ENCODE measurements around the gene NLRP7.
"Not testable (repeated sequence)": the region's sequence is repeated elsewhere in the genome, so short reads cannot be mapped to it uniquely, and the experiment has no call there.

Gene NLRP7

DNA sequence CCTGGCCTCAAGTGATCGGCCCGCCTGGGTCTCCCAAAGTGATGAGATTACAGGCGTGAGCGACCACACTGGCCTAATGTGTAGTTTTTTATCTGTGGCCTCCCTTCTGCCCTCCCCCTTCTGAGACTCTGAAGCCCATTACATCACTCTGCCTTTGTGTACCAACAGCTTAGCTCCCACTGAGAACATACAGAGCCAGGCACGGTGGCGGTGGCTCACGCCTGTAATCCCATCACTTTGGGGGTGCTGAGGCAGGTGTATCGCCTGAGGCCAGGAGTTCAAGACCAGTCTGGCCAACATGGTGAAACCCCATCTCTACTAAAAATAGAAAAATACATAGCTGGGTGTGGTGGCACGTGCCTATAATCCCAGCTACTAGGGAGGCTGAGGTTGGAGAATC lies 28.8 kb downstream of the NLRP7 start:
- DNase-seq = no peak

DNA sequence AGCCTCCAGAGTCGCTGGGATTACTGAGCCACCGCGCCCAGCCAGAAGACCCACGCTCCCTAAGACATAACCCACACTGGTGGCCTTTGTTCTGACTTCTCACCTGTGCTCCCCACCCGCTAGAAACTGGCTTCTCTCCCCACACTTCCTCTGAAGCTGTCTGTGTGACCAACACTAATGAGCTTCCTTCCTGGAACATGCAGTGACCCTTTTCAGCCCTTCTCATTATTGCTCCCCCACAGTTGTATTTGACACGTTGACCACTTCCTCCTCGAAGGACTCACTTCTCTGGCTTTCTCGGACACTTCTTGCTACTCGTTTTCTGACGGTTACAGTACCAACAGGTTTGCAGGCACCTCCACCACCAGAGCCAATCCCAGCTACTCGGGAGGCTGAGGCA lies 30.5 kb downstream of the NLRP7 start:
- DNase-seq = no peak

DNA sequence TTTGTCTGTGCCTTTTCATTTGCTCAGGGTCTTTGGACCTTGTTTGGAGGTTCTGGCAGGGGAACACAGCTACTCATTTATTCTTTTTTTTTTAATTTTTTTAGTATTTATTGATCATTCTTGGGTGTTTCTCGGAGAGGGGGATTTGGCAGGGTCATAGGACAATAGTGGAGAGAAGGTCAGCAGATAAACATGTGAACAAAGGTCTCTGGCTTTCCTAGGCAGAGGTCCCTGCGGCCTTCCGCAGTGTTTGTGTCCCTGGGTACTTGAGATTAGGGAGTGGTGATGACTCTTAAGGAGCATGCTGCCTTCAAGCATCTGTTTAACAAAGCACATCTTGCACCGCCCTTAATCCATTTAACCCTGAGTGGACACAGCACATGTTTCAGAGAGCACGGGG lies 39.4 kb downstream of the NLRP7 start:
- not testable (repeated sequence) for DNase-seq

- DNase-seq = no peak
These were observed 40.5 kb downstream of the NLRP7 start for GRCh38 chr19:54906819-54907218.

GRCh38 chr19:54905803-54906511 lies 41.4 kb downstream of the NLRP7 start, which contains the start of gene NCR1:
TSS of gene NCR1 (plus strand) at chr19:54906148. CDS start at chr19:54906188, 40 bp downstream.
- no peak for DNase-seq

DNA sequence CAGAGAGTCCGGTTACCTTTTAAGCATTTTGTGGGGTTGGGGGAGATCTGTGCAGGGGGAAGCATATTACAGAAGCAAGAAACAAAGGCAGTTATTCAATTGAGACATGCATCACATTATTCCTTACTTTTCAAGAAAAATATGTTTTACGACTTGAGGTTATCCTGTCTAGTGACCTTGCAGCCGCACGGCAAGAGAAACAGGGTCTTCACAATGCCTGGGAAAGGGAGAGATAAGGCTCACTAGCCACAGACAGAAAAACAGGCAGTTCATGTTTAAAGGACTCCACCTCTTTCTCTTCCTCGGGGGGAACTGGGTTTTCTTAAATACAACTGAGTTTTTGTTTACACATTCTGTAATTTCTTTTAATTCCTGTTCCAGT lies 41.9 kb downstream of the NLRP7 start:
- DNase-seq = no peak

- DNase-seq = not testable (repeated sequence)
These were observed 43.1 kb downstream of the NLRP7 start for GRCh38 chr19:54904261-54904660.

GRCh38 chr19:54903303-54903702 lies 44.0 kb downstream of the NLRP7 start:
- no peak for DNase-seq

DNA sequence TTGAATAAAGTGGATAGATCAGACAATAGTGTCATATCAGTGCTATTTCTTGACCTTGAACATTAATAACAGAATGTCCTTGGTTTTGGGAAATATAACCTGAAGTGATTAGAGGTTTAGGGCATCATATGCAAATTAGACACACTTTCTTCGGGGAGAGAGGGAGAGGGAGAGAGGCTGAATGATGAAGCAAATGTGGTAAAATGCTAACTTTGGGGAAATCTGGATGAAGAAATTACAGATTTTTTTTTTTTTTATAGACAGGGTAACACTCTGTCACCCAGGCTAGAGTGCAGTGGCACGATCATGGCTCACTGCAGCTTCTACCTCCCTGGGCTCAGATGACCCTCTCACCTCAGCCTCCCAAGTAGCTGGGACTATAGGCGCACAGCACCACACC lies 45.3 kb downstream of the NLRP7 start:
- DNase-seq = no peak

- peak; percentile 32 for DNase-seq
These were observed 46.2 kb downstream of the NLRP7 start for GRCh38 chr19:54901153-54901552.

- not testable (repeated sequence) for DNase-seq
These were observed 47.7 kb downstream of the NLRP7 start for GRCh38 chr19:54899646-54900045.

- not testable (repeated sequence) for DNase-seq
These were observed 48.6 kb downstream of the NLRP7 start for GRCh38 chr19:54898685-54899084.

DNA sequence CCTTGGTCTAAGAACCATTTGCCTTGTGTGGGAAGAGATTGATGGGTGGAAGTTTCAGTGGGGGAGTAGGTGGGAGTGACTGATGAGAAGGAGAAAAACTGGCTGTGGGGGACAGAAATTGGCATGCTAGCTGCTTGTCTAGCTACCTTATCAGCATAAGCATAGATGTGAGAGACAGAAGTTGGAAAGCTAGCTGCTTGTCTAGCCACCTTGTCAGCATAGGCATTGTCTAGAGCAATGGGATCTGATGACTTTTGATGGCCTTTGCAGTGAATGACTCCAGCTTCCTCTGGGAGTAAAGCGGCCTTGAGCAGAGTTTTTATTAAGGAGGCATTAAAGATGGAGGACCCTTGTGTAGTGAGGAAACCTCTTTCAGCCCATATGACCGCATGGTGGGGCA lies 51.3 kb downstream of the NLRP7 start:
- no peak for DNase-seq

DNA sequence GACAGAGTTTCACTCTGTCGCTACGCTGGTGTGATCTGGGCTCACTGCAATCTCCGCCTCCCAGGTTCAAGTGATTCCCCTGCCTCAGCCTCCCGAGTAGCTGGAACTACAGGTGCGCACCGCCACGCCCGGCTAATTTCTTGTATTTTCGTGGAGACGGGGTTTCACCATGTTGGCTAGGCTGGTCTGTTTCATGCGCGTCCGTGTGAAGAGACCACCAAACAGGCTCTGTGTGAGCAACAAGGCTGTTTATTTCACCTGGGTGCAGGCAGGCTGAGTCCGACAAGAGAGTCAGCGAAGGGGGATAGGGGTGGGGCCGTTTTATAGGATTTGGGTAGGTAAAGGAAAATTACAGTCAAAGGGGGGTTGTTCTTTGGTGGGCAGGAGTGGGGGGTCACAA lies 53.2 kb downstream of the NLRP7 start:
- DNase-seq = not testable (repeated sequence)

DNA sequence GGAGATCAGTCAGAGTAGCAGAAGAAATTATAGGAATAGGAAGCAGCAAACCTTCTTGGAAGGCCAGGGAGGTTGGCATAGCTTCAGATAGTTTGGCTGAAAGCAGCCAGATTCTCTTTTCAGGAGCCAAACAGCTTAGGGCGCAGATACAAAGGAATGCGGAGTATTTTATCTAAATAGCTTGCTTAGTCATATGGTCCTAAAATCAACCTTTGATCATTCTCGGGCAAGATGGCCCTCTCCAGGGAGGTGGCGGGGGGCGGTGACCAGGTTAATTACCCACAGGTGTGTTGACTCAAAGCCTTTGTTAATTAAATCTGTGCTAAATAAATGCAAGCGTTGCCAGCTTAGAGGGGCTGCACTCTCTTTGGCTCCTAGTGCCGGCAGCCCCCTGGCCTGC lies 53.9 kb downstream of the NLRP7 start:
- DNase-seq = no peak

GRCh38 chr19:54889566-54889965 lies 57.8 kb downstream of the NLRP7 start:
- no peak for DNase-seq

GRCh38 chr19:54888239-54888638 lies 59.1 kb downstream of the NLRP7 start:
- no peak for DNase-seq

- no peak for DNase-seq
These were observed 64.1 kb downstream of the NLRP7 start for GRCh38 chr19:54883228-54883627.

DNA sequence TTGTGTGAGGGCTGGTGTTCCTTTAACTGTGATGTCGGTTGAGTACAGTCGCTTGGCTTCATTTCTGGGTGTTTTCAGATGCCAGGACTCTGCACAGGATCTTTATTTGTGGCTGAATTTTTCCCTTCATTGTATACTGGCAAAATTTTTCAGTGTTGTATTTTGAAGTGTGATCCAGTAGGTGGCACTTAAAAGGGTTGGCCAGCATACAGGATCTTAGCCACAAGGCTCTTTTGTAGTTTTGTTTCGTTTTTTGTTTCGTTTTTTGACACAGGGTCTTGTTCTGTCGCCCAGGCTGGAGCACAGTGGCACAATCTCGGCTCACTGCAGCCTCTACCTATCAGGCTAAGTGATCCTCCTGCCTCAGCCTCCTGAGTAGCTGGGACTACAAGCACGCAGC lies 64.6 kb downstream of the NLRP7 start:
- no peak for DNase-seq

DNA sequence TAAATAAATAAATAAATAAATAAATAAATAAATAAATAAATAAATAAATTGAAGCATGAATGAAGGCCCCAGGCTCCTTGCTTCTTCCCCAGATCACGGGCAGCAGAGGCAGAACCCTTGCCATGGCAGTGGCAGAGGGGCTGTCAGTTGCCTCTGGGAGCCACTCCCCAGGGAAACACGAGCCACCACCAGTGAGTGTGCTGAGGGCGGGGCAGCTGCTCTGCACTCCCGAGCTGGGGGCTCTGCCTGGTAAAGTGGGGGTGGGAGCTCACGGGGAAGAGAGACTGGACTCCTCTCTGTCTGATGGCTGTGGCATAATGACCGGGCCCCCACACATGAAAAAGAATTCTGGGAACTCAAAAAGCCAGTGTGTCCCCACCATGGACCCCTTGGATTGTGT lies 65.4 kb downstream of the NLRP7 start:
- DNase-seq = no peak

DNA sequence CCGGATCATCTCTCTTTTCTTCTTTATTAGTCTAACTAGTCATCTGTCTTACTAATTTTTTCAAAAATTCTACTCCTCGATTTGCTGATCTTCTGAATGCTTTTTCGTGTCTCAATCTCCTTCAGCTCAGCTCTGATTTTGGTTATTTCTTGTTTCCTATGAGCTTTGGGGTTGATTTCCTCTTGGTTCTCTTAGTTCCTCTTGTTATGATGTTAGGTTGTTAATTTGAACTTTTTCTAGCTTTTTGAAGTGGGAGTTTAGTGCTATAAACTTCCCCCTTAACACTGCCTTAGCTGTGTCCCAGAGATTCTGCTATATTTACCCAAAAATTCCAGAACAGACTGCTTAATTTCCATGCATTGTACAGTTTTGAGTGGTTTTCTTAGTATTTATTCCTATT lies 69.9 kb downstream of the NLRP7 start:
- no peak for DNase-seq

GRCh38 chr19:54875506-54875905 lies 71.8 kb downstream of the NLRP7 start:
- peak; percentile 90 for DNase-seq

DNA sequence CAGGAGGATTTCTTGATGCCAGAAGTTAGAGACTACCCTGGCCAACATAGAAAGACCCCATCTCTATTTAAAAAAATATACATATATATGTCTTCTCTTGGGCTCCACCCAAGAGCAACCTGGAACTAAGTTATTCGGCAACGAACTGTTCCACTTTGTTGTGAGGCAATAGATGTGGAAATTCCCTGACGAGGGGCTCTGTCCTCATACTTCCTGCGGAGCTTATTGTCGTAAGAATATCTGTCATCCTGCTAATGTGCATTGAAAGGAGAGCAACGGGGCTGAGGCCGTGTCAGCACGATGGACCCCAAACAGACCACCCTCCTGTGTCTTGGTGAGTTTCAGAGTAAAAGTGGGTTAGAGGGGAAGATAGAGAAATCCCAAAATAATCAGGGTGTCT lies 73.3 kb downstream of the NLRP7 start, which contains the start of gene FCAR:
Gene FCAR, plus strand, starts transcription at position 246 of the 400 bp plus-strand sequence. Its CDS starts 55 bp downstream, at position 301.
- peak; percentile 82 for DNase-seq
